PFSK-1 (cell line): ENCODE results near the gene UBE2O.

Experiments
- FOXP2 ChIP-seq: optimal IDR thresholded peaks from 2 replicates; pipeline ENCODE3; 2011; ENCODE audit warnings: borderline replicate concordance, control low read depth, inconsistent platforms; ENCODE audit not compliant: insufficient read depth; ENCODE audit errors: extremely low read length, extremely low read depth
- POLR2AphosphoS5 ChIP-seq: IDR thresholded peaks from 2 replicates; pipeline ENCODE4 v1.6.1; 2012; ENCODE audit warnings: low read depth, mild to moderate bottlenecking, control low read depth, low read length, moderate library complexity
- SIN3A ChIP-seq: IDR thresholded peaks from 2 replicates; pipeline ENCODE4 v1.6.1; 2012; ENCODE audit warnings: mild to moderate bottlenecking, low read length, moderate library complexity, borderline replicate concordance; ENCODE audit not compliant: insufficient read depth
- TAF1 ChIP-seq: IDR thresholded peaks from 2 replicates; pipeline ENCODE4 v1.6.1; 2012; ENCODE audit warnings: low read length, control low read depth, borderline replicate concordance; ENCODE audit not compliant: insufficient read depth
- TF ChIP-seq, protein P1 (sequence below), 2 experiments: IDR thresholded peaks; 2 replicates each; pipeline versions ENCODE4 v1.6.1 to v1.8.0; 2011 to 2012; ENCODE audit warnings: low read depth in 2 of 2, low read length in 2 of 2, control low read depth in 1 of 2, inconsistent platforms in 1 of 2, mild to moderate bottlenecking in 1 of 2, moderate library complexity in 1 of 2; ENCODE audit not compliant: insufficient read depth in 1 of 2

The UBE2O gene

GRCh38 chr17:76474238-76474637, 21.3 kb upstream of the UBE2O start:
- no peak for TF ChIP-seq SIN3A

DNA sequence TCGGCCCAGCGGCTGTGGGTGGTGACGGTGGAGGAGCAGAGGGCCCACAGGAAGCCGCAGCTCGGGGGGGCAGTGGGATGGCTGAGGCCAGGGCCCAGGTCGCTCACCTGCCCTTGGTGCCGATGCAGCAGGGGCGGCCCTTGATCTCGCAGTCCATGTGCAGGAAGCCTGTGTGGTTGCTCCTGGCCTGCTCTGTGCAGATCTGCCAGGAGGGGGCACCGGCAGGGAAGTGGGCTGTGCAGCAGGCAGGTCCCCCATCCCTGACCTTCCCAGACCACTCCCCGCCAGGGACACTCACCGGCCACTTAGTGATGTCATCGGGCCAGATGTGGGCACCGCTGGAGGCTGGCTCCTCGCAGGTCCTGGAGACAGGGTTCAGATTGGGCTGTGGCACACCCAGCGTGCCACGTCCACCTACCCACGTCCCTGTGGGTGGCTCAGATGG, 20.6 kb upstream of the UBE2O start:
- TF ChIP-seq, protein P1, sequence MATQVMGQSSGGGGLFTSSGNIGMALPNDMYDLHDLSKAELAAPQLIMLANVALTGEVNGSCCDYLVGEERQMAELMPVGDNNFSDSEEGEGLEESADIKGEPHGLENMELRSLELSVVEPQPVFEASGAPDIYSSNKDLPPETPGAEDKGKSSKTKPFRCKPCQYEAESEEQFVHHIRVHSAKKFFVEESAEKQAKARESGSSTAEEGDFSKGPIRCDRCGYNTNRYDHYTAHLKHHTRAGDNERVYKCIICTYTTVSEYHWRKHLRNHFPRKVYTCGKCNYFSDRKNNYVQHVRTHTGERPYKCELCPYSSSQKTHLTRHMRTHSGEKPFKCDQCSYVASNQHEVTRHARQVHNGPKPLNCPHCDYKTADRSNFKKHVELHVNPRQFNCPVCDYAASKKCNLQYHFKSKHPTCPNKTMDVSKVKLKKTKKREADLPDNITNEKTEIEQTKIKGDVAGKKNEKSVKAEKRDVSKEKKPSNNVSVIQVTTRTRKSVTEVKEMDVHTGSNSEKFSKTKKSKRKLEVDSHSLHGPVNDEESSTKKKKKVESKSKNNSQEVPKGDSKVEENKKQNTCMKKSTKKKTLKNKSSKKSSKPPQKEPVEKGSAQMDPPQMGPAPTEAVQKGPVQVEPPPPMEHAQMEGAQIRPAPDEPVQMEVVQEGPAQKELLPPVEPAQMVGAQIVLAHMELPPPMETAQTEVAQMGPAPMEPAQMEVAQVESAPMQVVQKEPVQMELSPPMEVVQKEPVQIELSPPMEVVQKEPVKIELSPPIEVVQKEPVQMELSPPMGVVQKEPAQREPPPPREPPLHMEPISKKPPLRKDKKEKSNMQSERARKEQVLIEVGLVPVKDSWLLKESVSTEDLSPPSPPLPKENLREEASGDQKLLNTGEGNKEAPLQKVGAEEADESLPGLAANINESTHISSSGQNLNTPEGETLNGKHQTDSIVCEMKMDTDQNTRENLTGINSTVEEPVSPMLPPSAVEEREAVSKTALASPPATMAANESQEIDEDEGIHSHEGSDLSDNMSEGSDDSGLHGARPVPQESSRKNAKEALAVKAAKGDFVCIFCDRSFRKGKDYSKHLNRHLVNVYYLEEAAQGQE (IDR thresholded peaks at IDR 0.05; ENCODE audit: insufficient read depth in 1 of 2, low read depth in 2 of 2, low read length in 2 of 2), result no peak
- TF ChIP-seq SIN3A (no peak), FOXP2 (no peak), TAF1 (no peak), POLR2AphosphoS5 (no peak)

- TF ChIP-seq SIN3A, result no peak
- no peak for TF ChIP-seq FOXP2
- no peak for TF ChIP-seq POLR2AphosphoS5
- TF ChIP-seq, protein P1 (IDR thresholded peaks at IDR 0.05; ENCODE audit: insufficient read depth in 1 of 2, low read depth in 2 of 2, low read length in 2 of 2), result no peak
- no peak for TF ChIP-seq TAF1
Observed at GRCh38 chr17:76472726-76473125, 19.8 kb upstream of the UBE2O start.

- TF ChIP-seq SIN3A (no peak), FOXP2 (no peak), TAF1 (no peak), POLR2AphosphoS5 (no peak)
- TF ChIP-seq, protein P1 (IDR thresholded peaks at IDR 0.05; ENCODE audit: insufficient read depth in 1 of 2, low read depth in 2 of 2, low read length in 2 of 2), result no peak
Observed at GRCh38 chr17:76472258-76472645, 19.3 kb upstream of the UBE2O start.

GRCh38 chr17:76471498-76472257, 18.7 kb upstream of the UBE2O start:
- TF ChIP-seq SIN3A (no peak), FOXP2 (no peak), POLR2AphosphoS5 (no peak), TAF1 (no peak)
- TF ChIP-seq, protein P1 (IDR thresholded peaks at IDR 0.05; ENCODE audit: insufficient read depth in 1 of 2, low read depth in 2 of 2, low read length in 2 of 2), result no peak
